ENCODE data around the gene WFDC1.
A peak's percentile ranks its signal among the peaks of the same experiment; 100 is the strongest.
"Not testable (repeated sequence)": the region's sequence is repeated elsewhere in the genome, so short reads cannot be mapped to it uniquely, and the experiment has no call there.

Gene WFDC1

DNA sequence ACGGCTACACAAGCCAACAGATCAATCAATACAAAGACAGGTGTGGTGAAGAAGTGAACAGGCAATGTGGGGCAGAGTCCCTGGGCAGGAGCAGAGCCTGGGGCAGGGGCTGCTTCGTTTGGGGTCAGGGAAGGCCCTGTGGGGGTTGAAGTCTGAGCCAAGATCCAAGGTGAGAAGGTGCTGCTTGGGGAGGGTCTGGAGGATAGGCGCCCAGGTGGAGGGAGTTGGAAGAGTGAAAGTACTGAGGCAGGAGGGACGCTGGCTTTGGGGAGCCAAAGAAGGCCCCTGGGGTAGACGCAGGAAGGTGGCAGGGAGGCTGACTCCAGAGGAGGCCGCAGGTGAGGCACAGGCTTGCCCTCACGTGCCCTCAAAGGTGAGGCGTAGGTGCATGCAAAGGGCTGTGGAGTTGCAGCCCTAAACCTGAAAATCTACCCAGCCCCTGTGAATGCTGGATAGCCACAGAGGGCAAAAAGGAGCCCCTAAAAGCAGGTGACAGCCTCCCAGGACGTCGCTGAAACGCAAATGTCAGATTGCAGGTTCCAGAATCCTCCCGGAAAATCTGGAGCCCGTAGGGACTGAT, 33.3 kb downstream of the WFDC1 start:
- DNase-seq (ENCODE audit: low spot score) = no peak

DNA sequence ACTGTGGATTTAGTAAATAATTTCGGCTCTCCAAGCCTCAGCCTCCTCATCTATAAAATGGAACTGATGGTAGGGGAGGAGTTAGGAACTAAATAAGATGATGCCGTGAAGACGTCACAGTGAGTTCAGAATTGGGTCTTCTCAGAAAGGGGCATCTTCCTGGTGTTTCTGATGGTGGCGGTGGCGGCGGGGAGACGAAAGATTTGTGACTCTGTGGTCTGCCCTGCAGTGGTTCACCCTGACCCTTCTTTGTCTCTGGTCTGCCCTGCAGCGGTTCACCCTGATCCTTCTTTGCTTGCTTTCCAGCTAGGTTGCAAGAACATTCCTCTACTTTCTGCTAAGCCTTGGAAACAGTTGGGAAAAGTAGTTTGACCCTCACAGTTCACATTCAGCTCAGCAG, 34.3 kb downstream of the WFDC1 start:
- DNase-seq (ENCODE audit: low spot score) = no peak

DNA sequence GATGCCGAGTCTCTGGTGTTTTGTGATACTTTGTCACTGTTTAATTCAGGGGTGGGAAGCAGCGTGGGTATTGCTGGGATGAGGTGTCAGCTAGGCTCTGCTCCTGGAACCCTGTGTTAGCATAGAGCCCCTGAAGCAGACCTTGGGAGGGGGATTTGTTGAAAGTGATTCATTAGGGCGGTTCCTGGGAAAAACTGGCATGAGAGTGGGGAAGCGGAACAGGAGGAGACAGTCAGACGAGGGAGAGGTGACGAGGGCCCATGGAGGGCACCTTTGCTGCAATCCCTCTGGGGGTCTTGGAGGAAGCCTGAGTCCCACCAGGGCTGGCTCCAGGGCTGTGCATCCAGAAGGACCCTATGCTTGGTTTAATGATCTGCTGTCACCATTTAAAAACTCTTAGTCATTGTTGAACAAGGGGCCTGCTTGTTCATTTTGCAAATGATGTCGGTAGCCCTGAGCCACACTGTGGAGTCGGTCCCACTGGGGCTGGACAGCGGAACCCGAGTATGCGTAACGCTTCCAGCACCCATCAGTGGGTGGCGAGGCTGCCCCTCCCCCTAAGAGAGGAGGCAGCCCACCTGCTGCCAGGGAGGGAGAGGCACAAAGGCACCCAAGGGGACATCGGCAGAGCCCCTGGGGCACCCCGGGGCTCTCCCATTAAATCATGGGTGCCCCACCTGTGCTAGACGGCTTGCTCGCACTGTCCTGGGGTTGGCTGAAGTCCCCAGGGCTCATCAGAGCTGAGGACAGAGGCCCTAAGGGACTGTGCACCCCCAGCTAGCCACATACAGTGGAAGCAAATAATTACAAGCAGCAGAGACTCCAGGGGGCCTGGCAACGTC, 35.4 kb downstream of the WFDC1 start:
- DNase-seq (ENCODE audit: low spot score) = no peak

DNA sequence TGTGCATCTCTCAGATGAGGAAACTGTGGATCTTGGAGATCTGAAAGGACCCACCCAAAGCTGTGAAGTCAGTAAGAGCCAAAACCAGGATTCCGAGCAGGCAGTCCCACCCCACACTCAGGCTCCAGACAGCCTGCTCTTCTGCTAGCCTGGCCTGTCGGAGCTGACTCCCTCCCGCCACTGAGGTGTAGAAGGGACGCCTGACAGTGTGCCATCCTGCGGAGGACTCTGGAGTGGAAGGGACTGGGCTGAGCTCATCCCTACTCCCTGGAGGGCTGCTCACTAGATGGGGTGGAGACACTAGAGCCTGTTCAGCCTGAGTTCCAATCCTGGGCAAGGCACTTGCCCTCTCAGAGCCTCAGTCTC, 36.0 kb downstream of the WFDC1 start:
- no peak for DNase-seq (ENCODE audit: low spot score)

DNA sequence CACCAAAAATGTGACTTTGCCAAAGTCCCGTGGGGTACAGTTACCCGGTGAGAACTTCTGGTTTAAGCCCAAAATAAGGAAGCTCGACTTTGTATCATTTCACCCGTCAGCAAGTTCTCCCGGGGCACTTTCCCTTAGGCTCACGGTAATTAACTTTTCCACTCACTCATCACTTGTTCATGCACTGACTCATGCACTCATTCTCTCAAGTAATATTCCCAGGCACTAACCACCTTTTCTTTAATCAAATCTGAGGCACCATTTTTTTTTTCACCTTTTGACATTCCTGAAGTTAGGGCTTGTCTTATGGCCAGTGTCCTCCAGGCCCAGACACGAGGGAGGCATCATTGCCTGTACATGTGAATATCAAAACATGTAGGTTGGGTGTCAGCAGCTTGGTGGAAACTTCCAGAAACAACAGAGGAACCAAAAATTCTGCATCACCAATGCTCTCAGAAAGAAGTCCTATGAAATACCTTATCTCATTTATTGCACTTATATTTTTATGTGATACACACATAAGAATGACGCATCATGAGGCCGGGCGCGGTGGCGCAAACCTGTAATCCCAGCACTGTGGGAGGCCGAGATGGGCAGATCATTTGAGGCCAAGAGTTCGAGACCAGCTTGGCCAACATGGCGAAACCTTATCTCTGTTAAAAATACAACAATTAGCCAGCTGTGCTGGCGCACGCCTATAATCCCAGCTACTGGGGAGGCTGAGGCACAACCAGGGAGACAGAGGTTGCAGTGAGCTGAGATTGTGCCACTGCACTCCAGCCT, 37.5 kb downstream of the WFDC1 start:
- DNase-seq (ENCODE audit: low spot score) = peak; percentile 41

DNA sequence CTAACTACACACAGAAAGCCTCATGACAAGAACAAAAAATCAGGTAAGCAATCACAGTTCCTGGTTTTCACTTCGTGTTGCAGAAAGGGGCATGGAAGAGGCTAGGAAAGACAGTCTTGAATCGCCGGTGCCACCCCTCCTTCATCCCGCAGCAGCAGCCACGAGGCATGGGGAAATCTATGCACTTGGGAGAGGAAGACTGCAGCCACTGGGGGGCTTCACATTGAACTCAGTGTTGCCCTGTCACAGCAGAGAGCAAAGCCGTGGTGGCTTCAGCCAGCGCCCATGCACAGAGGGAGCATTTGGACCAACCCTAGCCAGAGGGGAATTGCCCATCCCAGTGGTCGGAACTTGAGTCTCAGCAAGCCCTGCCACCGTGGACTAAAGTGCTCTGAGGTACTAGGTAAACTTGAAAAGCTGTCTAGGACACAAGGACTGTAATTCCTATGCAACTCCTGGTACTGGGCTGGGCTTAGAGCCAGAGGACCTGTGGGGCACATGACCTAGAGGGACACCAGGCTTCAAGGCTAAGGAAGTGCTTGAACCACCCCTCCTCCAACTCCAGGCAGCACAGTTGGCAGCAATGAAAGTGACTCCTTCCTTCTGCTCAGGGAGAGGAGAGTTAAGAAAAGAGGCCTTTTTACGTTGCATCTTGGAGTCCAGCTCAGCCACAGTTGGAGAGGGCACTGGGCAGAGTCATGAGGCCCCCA, 38.5 kb downstream of the WFDC1 start:
- DNase-seq (ENCODE audit: low spot score) = no peak

DNA sequence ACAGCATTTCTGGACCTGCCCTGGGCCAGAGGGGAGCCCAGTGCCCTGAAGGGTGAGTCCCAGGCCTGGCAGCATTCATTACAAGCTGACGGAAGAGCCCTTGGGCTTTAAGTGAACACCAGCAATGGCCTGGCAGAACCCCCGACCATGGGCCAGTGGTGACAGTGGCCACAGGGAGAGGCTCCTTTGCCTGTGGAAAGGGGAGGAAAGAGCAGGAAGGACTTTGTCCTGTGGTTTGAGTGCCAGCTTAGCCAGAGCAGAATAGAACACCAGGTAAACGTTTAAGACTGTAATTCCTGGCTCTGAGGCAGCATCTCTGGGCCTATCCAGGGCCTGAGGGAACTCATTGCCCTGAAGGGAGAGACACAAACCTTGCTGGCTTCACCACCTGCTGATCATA, 39.4 kb downstream of the WFDC1 start:
- DNase-seq (ENCODE audit: low spot score) = no peak

DNA sequence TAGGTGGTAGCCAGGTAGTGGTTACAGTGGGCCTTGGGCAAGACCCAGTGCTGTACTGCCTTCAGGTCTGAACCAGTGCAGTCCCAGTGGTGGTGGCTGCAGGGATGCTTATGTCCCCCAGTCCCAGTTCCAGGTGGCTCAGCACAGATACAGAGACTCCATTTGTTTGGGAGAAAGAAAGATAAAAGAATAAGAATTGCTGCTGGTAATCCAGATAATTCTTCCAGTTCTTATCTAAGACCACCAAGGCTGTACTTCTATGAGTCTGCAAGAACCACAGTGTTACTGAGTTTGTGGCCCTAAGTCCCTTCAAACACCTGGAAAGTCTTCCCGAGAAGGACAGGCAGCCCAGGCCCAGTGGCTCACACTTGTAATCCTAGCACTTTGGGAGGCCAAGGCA, 39.8 kb downstream of the WFDC1 start:
- no peak for DNase-seq (ENCODE audit: low spot score)

DNA sequence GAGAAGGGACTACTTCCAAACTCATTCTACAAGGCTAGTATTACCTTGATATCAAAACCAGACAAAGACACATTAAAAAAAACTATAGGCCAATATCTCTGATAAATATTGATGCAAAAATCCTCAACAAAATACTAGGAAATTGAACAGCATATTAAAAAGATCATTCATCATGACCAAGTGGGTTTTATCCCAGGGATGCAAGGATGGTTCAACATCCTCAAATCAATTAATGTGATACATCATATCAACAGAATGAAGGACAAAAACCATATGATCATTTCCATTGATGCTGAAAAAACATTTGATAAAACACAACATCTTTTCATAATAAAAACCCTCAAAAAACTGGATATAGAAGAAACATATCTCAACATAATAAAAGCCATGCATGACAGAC, 42.6 kb downstream of the WFDC1 start:
- DNase-seq (ENCODE audit: low spot score) = not testable (repeated sequence)

DNA sequence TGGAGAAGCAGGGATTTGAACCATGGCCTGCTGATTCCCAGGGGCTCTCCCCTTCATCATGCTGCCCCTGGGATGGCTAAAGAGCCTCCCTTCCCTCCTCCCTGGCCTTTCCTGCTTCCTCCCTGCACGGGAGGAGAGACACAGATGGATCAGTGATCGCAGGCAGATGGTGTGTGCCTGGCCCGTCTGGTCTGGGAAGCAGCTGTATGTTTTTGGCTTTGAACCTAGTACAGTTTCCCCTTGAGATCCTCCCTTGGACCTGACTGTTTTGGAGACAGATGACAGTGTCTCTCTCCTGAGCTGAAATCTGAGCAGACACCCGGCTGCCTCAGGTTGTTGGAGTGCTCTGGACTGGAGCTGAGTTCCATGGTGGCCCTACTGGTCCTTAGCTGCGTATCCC, 44.6 kb downstream of the WFDC1 start:
- no peak for DNase-seq (ENCODE audit: low spot score)

DNA sequence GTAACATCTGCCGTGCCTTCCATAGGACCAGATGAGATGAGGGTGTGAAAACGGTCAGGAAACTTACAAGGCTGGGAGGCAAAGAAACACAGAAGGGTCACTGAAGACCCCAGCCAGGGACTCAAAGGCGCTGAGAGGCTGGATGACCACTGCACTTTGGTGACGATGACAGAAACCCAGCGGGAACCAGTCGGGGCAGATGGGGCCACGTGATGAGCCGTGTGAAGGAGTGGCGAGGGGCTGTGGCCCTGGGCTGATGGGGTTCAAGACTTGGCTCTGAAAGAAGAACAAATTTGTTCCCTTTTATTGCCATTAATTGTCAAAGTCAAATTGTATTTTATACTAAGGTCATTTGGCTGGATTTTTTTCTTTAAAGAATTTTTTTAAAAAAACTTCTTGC, 45.1 kb downstream of the WFDC1 start:
- no peak for DNase-seq (ENCODE audit: low spot score)

DNA sequence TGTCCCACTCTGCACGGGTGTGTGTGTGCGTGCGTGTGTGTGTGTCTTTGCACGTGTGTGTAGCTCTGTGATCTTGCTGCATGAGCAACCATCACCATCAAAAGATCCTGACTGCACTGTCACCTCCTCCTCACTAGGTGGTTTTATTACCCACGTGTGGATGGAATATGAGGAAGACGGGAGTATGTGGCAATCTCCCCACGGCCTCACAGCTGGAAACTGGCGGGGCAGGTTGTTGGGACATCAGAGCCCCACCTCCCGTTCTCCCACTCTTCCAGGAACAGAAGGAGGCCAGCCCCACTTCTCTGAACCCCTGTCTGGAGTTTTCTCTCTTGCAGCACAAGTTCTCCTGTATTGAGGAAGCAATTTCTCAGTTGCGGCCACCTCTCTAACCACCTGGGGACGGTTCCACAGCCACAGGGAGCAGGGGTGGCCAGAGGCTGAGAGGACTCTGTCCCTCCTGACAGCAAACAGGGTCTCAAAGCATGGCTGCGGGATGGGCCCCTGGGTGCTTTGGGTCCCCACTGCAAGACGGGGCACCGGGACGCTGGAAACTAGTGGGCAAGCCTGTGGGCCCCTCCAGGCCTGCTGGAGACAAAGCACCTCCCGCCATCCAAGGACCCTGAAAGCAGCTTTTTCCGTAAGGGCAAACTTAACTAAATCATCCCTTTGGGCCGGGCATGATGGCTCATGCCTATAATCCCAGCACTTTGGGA, 45.8 kb downstream of the WFDC1 start:
- DNase-seq (ENCODE audit: low spot score) = no peak

DNA sequence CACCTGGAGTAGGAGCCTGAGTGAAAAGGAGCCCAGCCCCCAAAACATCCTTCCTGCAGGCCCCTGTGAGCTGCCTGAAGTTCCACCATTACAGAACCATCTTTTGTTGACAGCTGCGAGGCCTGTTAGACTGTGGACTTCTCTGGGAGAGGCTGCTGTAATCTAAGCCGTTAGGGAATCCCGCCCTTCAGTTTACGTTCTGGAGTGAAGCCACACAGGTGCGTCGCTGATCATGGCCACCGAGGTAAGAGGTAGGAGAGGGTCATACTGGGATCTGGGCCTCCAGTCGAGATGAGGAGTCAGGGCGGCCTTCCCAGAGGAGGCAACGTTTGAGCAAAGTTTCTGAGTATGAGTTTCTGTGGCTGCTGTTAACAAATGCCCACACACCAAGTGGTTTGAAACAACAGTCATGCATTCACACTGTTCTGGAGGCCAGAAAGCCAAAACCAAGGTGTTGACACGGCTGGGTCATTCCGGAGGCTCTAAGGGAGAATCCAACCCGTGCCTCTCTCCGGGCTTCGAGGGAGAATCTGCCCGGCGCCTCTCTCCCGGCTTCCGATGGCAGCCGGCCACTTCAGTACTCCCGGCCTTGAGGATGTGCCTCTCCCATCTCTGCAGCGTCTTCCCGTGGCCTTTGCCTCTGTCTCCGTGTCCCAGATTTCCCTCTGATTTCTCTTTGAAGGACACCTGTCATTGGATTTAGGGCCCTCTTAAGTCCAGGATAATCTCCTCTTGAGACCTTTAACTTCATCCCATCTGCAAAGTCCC, 47.0 kb downstream of the WFDC1 start:
- DNase-seq (ENCODE audit: low spot score) = no peak

DNA sequence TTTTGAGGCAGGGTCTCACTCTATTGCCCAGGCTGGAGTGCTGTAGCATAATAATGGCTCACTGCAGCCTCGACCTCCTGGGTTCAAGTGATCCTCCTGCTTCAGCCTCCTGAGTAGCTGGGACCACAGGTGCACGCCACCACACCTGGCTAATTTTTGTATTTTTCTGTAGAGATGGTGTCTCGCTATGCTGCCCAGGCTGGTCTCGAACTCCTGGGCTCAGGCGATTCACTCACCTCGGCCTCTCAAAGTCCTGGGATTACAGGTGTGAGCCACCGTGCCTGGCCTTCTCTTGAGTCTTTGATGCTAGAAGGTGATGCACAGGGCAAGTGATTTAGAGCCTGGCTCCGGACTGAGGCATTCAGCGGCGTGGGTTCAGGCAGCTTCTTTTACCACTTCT, 49.1 kb downstream of the WFDC1 start:
- DNase-seq (ENCODE audit: low spot score) = not testable (repeated sequence)

DNA sequence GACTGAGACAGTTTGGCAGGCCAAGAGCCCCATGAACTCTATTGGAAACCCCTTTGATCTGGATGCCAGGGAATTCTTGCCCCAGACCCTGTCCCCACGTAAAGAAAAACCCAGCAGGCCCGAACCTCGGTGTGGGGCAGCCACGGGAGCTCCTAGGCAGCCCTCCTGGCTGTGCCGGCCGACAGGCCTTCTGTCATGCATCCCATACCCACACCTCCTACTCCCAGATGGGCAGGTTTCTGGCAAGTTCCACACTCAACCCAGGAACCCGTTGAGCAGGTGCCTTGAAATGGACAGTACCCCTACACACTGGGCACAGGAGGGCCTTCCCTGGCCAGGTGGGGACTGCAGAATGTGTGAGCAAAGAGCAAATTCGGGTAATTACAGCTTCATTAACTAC, 50.1 kb downstream of the WFDC1 start:
- DNase-seq (ENCODE audit: low spot score) = no peak

DNA sequence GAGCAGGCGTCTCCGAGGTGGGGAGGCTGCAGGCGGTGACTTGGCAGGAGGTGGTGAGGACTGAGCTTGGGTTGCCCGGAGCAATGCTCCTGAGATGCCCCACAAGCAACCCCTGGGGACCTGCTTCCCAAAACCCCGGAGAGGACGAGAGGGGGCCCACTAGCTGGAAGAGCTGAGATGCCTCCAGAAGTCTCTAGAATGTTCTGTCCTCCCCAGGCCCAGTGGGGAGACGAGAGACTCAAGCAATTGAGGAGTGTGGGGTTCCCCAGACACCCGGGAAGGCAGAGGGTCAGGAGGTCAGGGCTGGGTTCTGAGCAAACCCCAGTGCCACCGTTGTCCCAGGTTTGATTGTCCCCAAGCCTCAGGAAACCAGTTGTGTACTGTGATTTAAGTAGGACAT, 52.5 kb downstream of the WFDC1 start:
- DNase-seq (ENCODE audit: low spot score) = no peak

DNA sequence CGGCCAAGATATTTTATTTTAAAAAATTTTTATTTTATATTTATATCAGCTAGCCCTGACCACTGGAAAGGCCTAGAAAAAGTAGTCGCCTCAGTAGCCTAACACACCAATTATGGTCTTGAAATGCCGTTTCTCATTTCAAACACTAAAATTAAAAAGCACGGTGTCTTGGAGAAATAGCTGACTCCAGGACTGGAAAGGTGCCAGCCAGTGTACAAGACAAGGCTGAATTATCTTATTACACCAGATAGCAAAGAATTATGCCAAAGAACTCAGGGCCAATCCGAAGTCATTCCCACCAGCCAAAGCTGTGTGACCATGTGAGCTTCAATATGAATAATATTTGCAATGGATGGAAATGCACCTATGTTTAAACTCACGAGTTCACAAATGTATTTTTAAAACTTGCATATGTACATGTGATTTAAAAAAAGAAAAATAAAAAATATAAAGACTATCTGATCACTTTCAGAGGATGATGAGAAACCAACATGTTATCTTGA, 53.8 kb downstream of the WFDC1 start:
- no peak for DNase-seq (ENCODE audit: low spot score)

DNA sequence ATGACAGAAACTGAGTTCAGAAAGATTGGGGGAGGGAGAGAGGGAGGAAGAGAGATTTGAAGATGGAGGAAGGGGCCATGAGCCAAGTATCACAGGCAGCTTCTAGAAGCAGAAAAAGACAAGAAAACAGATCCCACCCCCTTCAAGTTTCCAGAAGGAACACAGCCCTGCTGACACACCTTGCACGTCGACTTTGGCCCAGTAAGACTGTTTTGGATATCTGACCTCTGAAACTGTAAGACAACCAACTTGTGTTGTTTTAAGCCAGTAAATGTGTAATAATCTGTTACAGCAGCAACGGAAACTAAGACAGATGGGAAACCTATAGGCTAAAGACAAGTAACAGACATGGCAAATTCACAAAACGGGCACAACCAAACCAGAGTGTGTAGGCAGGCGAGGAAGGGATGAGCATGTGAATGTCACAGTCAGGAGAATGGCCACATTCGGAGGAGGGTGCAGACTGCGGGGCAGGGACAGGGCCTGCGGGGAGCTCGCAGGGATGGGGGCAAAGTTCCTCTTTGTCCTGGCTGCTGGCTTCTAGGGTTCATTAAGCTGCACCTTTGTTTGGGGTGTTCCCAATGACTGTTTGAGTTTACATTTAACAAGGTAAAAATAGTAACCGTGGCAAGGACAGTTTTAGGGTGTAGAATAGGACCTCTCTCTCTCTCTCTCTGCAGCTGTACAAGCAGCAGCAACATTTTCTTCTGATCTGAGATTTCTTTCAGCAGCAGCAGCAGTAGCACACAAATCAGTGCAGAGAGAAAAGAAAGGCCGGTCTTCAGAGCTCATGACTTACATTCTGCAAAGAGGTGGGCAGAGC, 55.4 kb downstream of the WFDC1 start:
- no peak for DNase-seq (ENCODE audit: low spot score)

DNA sequence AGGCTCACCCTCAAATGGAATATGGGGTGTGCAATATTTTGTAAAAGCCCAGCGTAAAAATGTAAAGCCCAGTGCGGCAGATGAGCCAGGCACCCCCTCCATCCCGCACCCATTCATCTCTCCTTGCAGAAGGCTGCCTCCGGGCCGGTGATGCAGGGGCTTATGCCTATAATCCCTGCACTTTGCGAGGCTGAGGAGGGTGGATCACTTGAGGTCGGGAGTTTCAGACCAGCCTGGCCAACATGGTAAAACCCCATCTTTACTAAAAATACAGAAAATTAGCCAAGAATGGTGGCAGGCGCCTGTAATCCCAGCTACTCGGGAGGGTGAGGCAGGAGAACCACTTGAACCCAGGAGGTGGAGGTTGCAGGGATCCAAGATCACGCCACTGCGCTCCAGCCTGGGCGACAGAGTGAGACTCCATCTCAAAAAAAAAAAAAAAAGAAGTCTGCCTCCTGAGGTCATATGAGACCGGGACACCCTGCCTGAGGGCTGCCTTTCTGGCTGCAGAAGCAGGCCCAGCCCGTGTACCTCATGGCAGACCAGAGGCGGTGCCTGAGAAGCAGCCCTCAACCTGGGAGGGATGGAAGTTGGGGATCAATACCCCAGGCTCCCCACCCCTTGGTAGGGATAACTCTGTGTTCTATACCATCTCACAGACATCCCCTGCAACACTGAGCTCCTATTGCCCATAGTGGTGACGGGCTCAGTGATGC, 56.2 kb downstream of the WFDC1 start:
- no peak for DNase-seq (ENCODE audit: low spot score)

Measured in AG08395 (cell line).